HepG2 (cell line): ENCODE measurements around the gene BANP. TPM values are rescaled to one million over a fixed set of nuclear protein-coding genes. Genes with fewer than 3 reads are reported as not detected.
"Not testable (repeated sequence)": the region's sequence is repeated elsewhere in the genome, so short reads cannot be mapped to it uniquely, and the experiment has no call there.

ENCODE experiments used
- ATAC-seq: fragments of 200-7000 bp; cut with Tn5 transposase; 3 replicates; pipeline ENCODE4 v1.9.1; 2020; ENCODE audit warnings: mild to moderate bottlenecking, moderate library complexity
- BruUV-seq: library from RNA; stranded (reverse); fragments of 400-500 nt; replicated peaks from 2 replicates; lab custom pipeline; 2021; lab: Mats Ljungman, UMichigan
- CTCF ChIA-PET: fragments of 300-600 bp; formaldehyde crosslinking; extraction: SDS; loops from one replicate; lab custom pipeline; 2021; ENCODE audit warnings: low total read pairs, inconsistent platforms, low intra/inter-chr PET ratio; lab: Yijun Ruan, JAX
- POLR2A ChIA-PET: fragments of 350-600 bp; sonication (Branson Sonifier 250); formaldehyde crosslinking; loops from one replicate; lab custom pipeline; 2020; ENCODE audit warnings: antibody characterized with exemption, inconsistent platforms; lab: Yijun Ruan, JAX
- DNase-seq: peaks from one replicate; pipeline ENCODE4 v3.0.0-alpha.2; 2015; ENCODE audit warnings: low spot score
- FAIRE-seq: peaks from 3 replicates; lab custom pipeline; 2011; peaks lifted over from hg19 to GRCh38; lab: Jason Lieb, UNC
- H2AFZ ChIP-seq: one replicate; pipeline ENCODE4 v1.6.1; 2011; ENCODE audit warnings: low read length, inconsistent platforms
- H3K27ac ChIP-seq: fragments of 300-600 bp; 3 replicates; pipeline ENCODE4 v1.8.0; 2011; ENCODE audit warnings: mixed run types, mild to moderate bottlenecking, mixed read lengths, low read length, inconsistent platforms; ENCODE audit not compliant: insufficient read depth; ENCODE audit errors: extremely low read length
- H3K27me3 ChIP-seq, 2 experiments: fragments of 200-600 bp in 1 of 2; 2 replicates in 1 of 2; 3 replicates in 1 of 2; pipeline versions ENCODE4 v1.6.0 to v1.8.0; 2011; ENCODE audit warnings: low read length in 2 of 2, mild to moderate bottlenecking in 2 of 2, moderate library complexity in 2 of 2, inconsistent platforms in 1 of 2; ENCODE audit not compliant: insufficient read depth in 2 of 2, control insufficient read depth in 1 of 2
- H3K36me3 ChIP-seq, 2 experiments: fragments of 200-600 bp in 1 of 2; replicated peaks in 1 of 2; 2 replicates in 1 of 2; 3 replicates in 1 of 2; pipeline versions ENCODE4 v1.5.1 to v1.8.0; 2011; ENCODE audit warnings: low read length in 2 of 2, inconsistent platforms in 1 of 2; ENCODE audit not compliant: insufficient read depth in 2 of 2, control insufficient read depth in 1 of 2
- H3K4me1 ChIP-seq: 2 replicates; pipeline ENCODE4 v1.5.1; 2012; ENCODE audit warnings: low read length, inconsistent platforms; ENCODE audit not compliant: insufficient read depth
- H3K4me2 ChIP-seq: 2 replicates; pipeline ENCODE4 v1.6.0; 2011; ENCODE audit warnings: low read depth, low read length, inconsistent platforms
- H3K4me3 ChIP-seq, 3 experiments: fragments of 200-600 bp in 1 of 3; sonication (generic), shearing (Covaris generic) in 1 of 3; replicated peaks in 1 of 3; 2 replicates each; pipeline ENCODE4 v1.5.1; 2011 to 2016; ENCODE audit warnings: low read length in 3 of 3, inconsistent platforms in 2 of 3, low read depth in 2 of 3, mild to moderate bottlenecking in 2 of 3, control low read depth in 1 of 3, mixed read lengths in 1 of 3; ENCODE audit not compliant: insufficient read depth in 1 of 3
- H3K79me2 ChIP-seq: one replicate; pipeline ENCODE4 v1.6.1; 2011; ENCODE audit warnings: low read length, inconsistent platforms; ENCODE audit not compliant: insufficient read depth
- H3K9ac ChIP-seq: 2 replicates; pipeline ENCODE4 v1.6.0; 2011; ENCODE audit warnings: mild to moderate bottlenecking, low read depth, low read length, inconsistent platforms; ENCODE audit not compliant: insufficient read depth
- H3K9me3 ChIP-seq: 2 replicates; pipeline ENCODE4 v1.5.1; 2012; ENCODE audit warnings: mild to moderate bottlenecking, low read length
- H4K20me1 ChIP-seq: 2 replicates; pipeline ENCODE4 v1.6.0; 2011; ENCODE audit warnings: inconsistent platforms, mild to moderate bottlenecking, low read length, moderate library complexity; ENCODE audit not compliant: insufficient read depth
- CEBPB ChIP-seq: IDR thresholded peaks from 2 replicates; pipeline ENCODE4 v1.6.1; 2011; ENCODE audit warnings: low read depth, low read length, improper control_type of control experiment, borderline replicate concordance
- SMC3 ChIP-seq: IDR thresholded peaks from 2 replicates; pipeline ENCODE4 v1.6.1; 2011; ENCODE audit warnings: low read length, improper control_type of control experiment
- WGBS: methylation state at CpG from one replicate; pipeline ENCODE4 v1.1.6; 2017; ENCODE audit warnings: low lambda C conversion rate; 5-methylcytosine and 5-hydroxymethylcytosine counted together
- in situ Hi-C: cut with HindIII; loops from 2 replicates; pipeline ENCODE4 v1.10.0; 2017; ENCODE audit warnings: low pct_unique_long_range_greater_than_20kb; ENCODE audit not compliant: extremely low pct_ligation_motif_present
- intact Hi-C: fragments of 100-400 bp; cut with micrococcal nuclease; formaldehyde crosslinking; loops from one replicate; pipeline ENCODE4 v1.10.0; 2022; ENCODE audit not compliant: unreplicated experiment
- polyA plus RNA-seq, 8 experiments: library from polyadenylated mRNA; depleted of rRNA in 3 of 8; stranded (reverse) in 7 of 8; unstranded in 1 of 8; fragments of >200 nt; fragmentation: Illumina TruSeq in 4 of 8; extraction: Trizol in 4 of 8; gene quantifications; 2 replicates each; pipeline versions ENCODE4 v1.2.1 to v1.2.3, GENCODE V29; 2011 to 2016; ENCODE audit warnings: low read depth in 4 of 8, missing spikeins in 1 of 8, mixed read lengths in 1 of 8; ENCODE audit not compliant: insufficient read depth in 1 of 8
- total RNA-seq, 5 experiments: library from RNA; depleted of rRNA; stranded (reverse); fragments of >200 nt; fragmentation: Illumina TruSeq; extraction: Trizol; gene quantifications; 2 replicates each; pipeline ENCODE4 v1.2.3, GENCODE V29; 2016; ENCODE audit warnings: low read depth in 1 of 5

Gene BANP
- total and polyA plus RNA-seq, 2 of the 13 experiments (the other 11 are each of a cell fraction or from before 2014, with no cell fraction given) = 20.2 to 23.8 TPM

DNA sequence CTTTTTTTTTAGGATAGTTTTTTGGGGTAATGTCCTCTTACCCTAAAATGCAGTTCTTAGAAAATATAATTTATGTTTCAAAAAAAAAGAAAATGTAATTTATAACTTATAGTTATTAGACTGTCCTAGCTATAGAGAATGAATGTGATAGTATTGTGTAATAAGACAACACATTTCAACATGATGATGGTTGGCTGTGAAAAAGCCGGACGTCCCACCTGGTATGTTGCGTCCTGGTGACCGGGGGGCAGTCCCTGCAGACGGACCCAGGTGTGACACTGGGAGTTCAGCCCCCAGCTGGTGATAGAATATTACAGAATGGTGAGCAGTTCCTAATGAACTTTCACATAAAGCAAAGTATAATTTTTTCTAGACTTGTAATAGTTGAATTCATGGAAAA, 34.3 kb downstream of the BANP start:
- H4K20me1 ChIP-seq = not testable (repeated sequence)
- TF ChIP-seq CEBPB = peak; percentile 78
- TF ChIP-seq, all 625 proteins: peak for 1; not testable (repeated sequence) for 624
- in situ Hi-C loops, CTCF ChIA-PET, ATAC-seq, H3K9ac ChIP-seq, H3K4me3 ChIP-seq, FAIRE-seq, H3K9me3 ChIP-seq, H3K27ac ChIP-seq, H2AFZ ChIP-seq, POLR2A ChIA-PET, H3K27me3 ChIP-seq, BruUV-seq, H3K79me2 ChIP-seq, intact Hi-C loops, H3K4me2 ChIP-seq, DNase-seq: not testable (repeated sequence)
- peaks cover 21% of the 10 kb centered on the region for H3K4me1 ChIP-seq
- 96% methylated on average over 5 of the region's 5 CpGs for WGBS
- H3K36me3 ChIP-seq = peaks cover 11 to 28% of the 10 kb centered on the region in 2 experiments; a peak in 4 of 5 replicates

DNA sequence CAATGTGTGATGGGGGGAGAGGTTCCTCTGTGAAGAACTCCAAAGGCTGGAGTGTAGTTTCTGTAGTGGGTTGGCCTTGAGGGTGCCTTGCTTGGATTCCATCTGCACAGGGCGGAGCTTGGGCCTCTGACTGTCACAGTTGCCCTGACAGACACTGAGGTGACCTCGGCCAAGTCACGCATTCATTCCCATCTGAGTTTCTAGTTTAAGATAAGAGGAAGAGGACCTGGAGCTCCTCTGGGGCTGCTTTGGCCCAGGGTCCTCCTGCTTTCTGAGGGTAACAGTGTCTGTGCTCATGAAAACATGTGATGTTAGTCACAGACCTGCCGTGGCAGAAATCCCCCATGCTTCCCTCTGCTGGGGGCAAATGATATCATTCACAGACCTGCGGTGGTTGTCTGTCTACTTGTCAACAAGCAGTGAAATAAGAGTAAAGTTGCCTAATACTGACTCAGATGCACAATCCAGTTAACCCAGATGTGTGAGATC, 35.2 kb downstream of the BANP start:
- H3K79me2 ChIP-seq, POLR2A ChIA-PET, H3K4me3 ChIP-seq, intact Hi-C loops: not testable (repeated sequence)
- peaks cover 8 to 25% of the 10 kb centered on the region in 2 experiments; a peak in 3 of 5 replicates for H3K36me3 ChIP-seq
- TF ChIP-seq SMC3 = peak; percentile 4; the same call in 1 of the 2 replicates
- TF ChIP-seq, all 625 proteins: peak for 1; not testable (repeated sequence) for 624
- BruUV-seq, H3K27ac ChIP-seq, H3K9me3 ChIP-seq, H2AFZ ChIP-seq, H3K9ac ChIP-seq, H3K4me2 ChIP-seq, H4K20me1 ChIP-seq, H3K27me3 ChIP-seq, ATAC-seq, CTCF ChIA-PET, in situ Hi-C loops, FAIRE-seq: not testable (repeated sequence)
- DNase-seq = peak; percentile 41
- H3K4me1 ChIP-seq = peaks cover 21% of the 10 kb centered on the region
- 88% methylated on average over 5 of the region's 5 CpGs for WGBS

DNA sequence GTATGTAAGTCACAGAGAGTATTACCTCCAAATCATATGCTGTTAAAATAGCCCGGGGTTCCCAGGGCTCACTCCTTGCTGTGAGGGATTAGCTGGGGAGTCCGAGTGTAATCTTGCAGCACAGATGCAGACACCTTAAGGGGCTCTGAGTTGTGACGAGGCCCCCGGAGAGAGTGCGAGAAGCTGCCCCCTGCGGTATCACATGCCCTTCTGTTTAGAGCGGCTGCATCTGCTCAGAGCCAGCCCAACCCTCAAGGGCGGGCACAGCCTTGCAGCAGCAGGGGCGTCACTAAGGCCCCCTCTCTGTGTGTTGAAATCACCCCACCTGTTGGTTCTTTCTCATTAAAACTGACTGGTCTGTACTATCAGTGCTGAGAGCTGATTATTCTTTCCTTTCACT, 37.4 kb downstream of the BANP start:
- in situ Hi-C loops, CTCF ChIA-PET, FAIRE-seq: not testable (repeated sequence)

DNA sequence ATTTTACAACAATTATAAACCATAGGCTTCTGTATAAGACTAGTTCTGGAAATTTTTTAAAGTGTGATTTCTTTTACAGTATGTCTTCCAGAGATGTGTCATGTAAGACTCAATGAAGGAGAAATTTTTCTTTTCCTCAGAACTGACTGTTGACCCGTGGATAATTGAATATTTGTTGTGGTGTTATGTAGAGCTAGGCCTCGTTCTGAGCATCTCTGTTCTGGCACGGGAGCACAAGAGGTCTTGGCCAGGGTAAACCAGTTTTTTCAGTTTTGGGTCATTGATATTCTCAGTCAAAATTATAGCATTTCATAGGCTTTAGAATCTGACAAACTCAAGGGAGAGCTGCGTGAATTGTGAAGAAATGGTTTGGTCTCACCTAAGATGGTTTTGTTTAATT, 39.0 kb downstream of the BANP start:
- H3K9ac ChIP-seq, DNase-seq, POLR2A ChIA-PET, intact Hi-C loops, FAIRE-seq, in situ Hi-C loops, H3K4me3 ChIP-seq, H4K20me1 ChIP-seq, H3K27ac ChIP-seq, CTCF ChIA-PET, H3K27me3 ChIP-seq, H2AFZ ChIP-seq, BruUV-seq, H3K4me2 ChIP-seq, ATAC-seq, H3K9me3 ChIP-seq, H3K79me2 ChIP-seq, H3K4me1 ChIP-seq: not testable (repeated sequence)
- peaks cover 0 to 27% of the 10 kb centered on the region in 2 experiments; a peak in 2 of 5 replicates for H3K36me3 ChIP-seq
- WGBS = 97% methylated on average over 4 of the region's 4 CpGs

More for the DNA sequence above, 37.4 kb downstream of the BANP start:
- H3K4me2 ChIP-seq, DNase-seq, intact Hi-C loops, H3K9ac ChIP-seq, BruUV-seq, ATAC-seq, H3K4me1 ChIP-seq, H3K27ac ChIP-seq, H2AFZ ChIP-seq, H3K9me3 ChIP-seq, POLR2A ChIA-PET, H3K79me2 ChIP-seq, H3K4me3 ChIP-seq, H4K20me1 ChIP-seq, H3K27me3 ChIP-seq: not testable (repeated sequence)
- H3K36me3 ChIP-seq = peaks cover 8 to 27% of the 10 kb centered on the region in 2 experiments; a peak in 3 of 5 replicates
- WGBS = 93% methylated on average over 9 of the region's 9 CpGs
